H1 (cell line): ENCODE data around the gene INTS7. TPM values are rescaled to one million over a fixed set of nuclear protein-coding genes. Genes with fewer than 3 reads are reported as not detected.

Source experiments
- CTCF ChIA-PET: fragments of 300-600 bp; sonication (Branson Sonifier 250); formaldehyde crosslinking; loops from one replicate; lab custom pipeline; 2021; ENCODE audit not compliant: partially characterized antibody; lab: Charles Lee
- POLR2A ChIA-PET: fragments of 300-600 bp; sonication (Branson Sonifier 250); formaldehyde crosslinking; loops from one replicate; lab custom pipeline; 2021; ENCODE audit warnings: inconsistent platforms; ENCODE audit not compliant: partially characterized antibody; lab: Charles Lee
- DNase-seq, 2 experiments: peaks; one replicate each; pipeline versions ENCODE4 v3.0.0 to v3.0.0-alpha.2; 2010 to 2022; ENCODE audit warnings: low spot score in 2 of 2, low read depth in 1 of 2, mixed read lengths in 1 of 2
- FAIRE-seq: peaks from 2 replicates; lab custom pipeline; 2011; peaks lifted over from hg19 to GRCh38; lab: Jason Lieb, UNC
- H2AFZ ChIP-seq: 2 replicates; pipeline ENCODE4 v1.8.1; 2012; ENCODE audit warnings: low read length, inconsistent platforms
- H2AK5ac ChIP-seq: 2 replicates; pipeline ENCODE4 v1.6.1; 2013; ENCODE audit warnings: low read depth, low read length
- H2BK120ac ChIP-seq: replicated peaks from 2 replicates; pipeline ENCODE3; 2013; ENCODE audit warnings: low read depth, low read length, inconsistent platforms
- H2BK12ac ChIP-seq: 2 replicates; pipeline ENCODE4 v1.6.1; 2013; ENCODE audit warnings: low read depth, low read length
- H2BK15ac ChIP-seq: 2 replicates; pipeline ENCODE4 v1.6.1; 2013; ENCODE audit warnings: low read length
- H2BK20ac ChIP-seq: 2 replicates; pipeline ENCODE4 v1.6.1; 2013; ENCODE audit warnings: low read length
- H2BK5ac ChIP-seq: 2 replicates; pipeline ENCODE4 v1.6.1; 2013; ENCODE audit warnings: low read depth, low read length
- H3K14ac ChIP-seq: 2 replicates; pipeline ENCODE4 v1.6.1; 2013; ENCODE audit warnings: inconsistent platforms; ENCODE audit not compliant: insufficient read length
- H3K18ac ChIP-seq: 2 replicates; pipeline ENCODE4 v1.6.1; 2013; ENCODE audit warnings: low read length; ENCODE audit errors: extremely low read depth
- H3K23ac ChIP-seq: 2 replicates; pipeline ENCODE4 v1.6.1; 2013; ENCODE audit warnings: inconsistent platforms; ENCODE audit not compliant: insufficient read length
- H3K23me2 ChIP-seq: 2 replicates; pipeline ENCODE4 v1.6.1; 2013; ENCODE audit warnings: low read depth, low read length
- H3K27ac ChIP-seq: 2 replicates; pipeline ENCODE4 v1.6.1; 2011; ENCODE audit warnings: low read depth, low read length, inconsistent platforms
- H3K27me3 ChIP-seq, 4 experiments: replicated peaks in 1 of 4; 1 replicate in 1 of 4; 2 replicates in 3 of 4; pipeline versions ENCODE4 v1.6.1 to v1.8.1; 2011 to 2013; ENCODE audit warnings: low read length in 3 of 4, mild to moderate bottlenecking in 3 of 4, inconsistent platforms in 2 of 4, mixed read lengths in 2 of 4, moderate library complexity in 1 of 4; ENCODE audit not compliant: control insufficient read depth in 3 of 4, insufficient read depth in 3 of 4; ENCODE audit errors: extremely low read depth in 1 of 4
- H3K36me3 ChIP-seq, 4 experiments: 2 replicates each; pipeline versions ENCODE4 v1.6.1 to v1.8.1; 2011 to 2013; ENCODE audit warnings: mild to moderate bottlenecking in 4 of 4, low read length in 3 of 4, moderate library complexity in 2 of 4, control low read depth in 1 of 4, inconsistent platforms in 1 of 4; ENCODE audit not compliant: insufficient read depth in 4 of 4, control insufficient read depth in 2 of 4
- H3K4ac ChIP-seq: replicated peaks from 2 replicates; pipeline ENCODE3; 2013; ENCODE audit warnings: low read length, low read depth, mixed read lengths, inconsistent platforms; ENCODE audit not compliant: insufficient read length
- H3K4me1 ChIP-seq, 4 experiments: replicated peaks in 1 of 4; 1 replicate in 1 of 4; 2 replicates in 3 of 4; pipeline versions ENCODE4 v1.6.1 to v1.8.1; 2011 to 2013; ENCODE audit warnings: low read length in 3 of 4, inconsistent platforms in 2 of 4, mixed read lengths in 1 of 4; ENCODE audit not compliant: insufficient read depth in 4 of 4, control insufficient read depth in 3 of 4
- H3K4me2 ChIP-seq, 2 experiments: 2 replicates each; pipeline versions ENCODE4 v1.6.1 to v1.8.1; 2011 to 2013; ENCODE audit warnings: low read depth in 2 of 2, low read length in 2 of 2, control low read depth in 1 of 2, inconsistent platforms in 1 of 2, mild to moderate bottlenecking in 1 of 2; ENCODE audit not compliant: insufficient read depth in 1 of 2
- H3K4me3 ChIP-seq, 4 experiments: fragments of 200-600, 300-600 bp in 1 of 4; sonication (generic), shearing (Covaris generic), sonication (Bioruptor Twin) in 1 of 4; 2 replicates each; pipeline versions ENCODE4 v1.5.1 to v1.8.1; 2011 to 2016; ENCODE audit warnings: low read length in 4 of 4, low read depth in 3 of 4, control low read depth in 2 of 4, inconsistent platforms in 2 of 4, mild to moderate bottlenecking in 2 of 4, mixed read lengths in 1 of 4, moderate library complexity in 1 of 4; ENCODE audit not compliant: insufficient read depth in 2 of 4; ENCODE audit errors: extremely low read depth in 1 of 4
- H3K56ac ChIP-seq: replicated peaks from 2 replicates; pipeline ENCODE3; 2013; ENCODE audit warnings: low read depth, mild to moderate bottlenecking, mixed read lengths, low read length, inconsistent platforms; ENCODE audit not compliant: insufficient read length
- H3K79me1 ChIP-seq: 2 replicates; pipeline ENCODE4 v1.6.1; 2013; ENCODE audit warnings: low read depth, low read length, control low read depth
- H3K79me2 ChIP-seq, 2 experiments: 2 replicates each; pipeline versions ENCODE4 v1.6.1 to v1.8.1; 2012 to 2013; ENCODE audit warnings: low read length in 2 of 2, mild to moderate bottlenecking in 2 of 2, inconsistent platforms in 1 of 2; ENCODE audit not compliant: insufficient read depth in 2 of 2, control insufficient read depth in 1 of 2
- H3K9ac ChIP-seq, 4 experiments: replicated peaks in 1 of 4; 1 replicate in 1 of 4; 2 replicates in 3 of 4; pipeline versions ENCODE4 v1.6.1 to v1.8.1; 2011 to 2013; ENCODE audit warnings: low read depth in 3 of 4, low read length in 3 of 4, control low read depth in 2 of 4, mild to moderate bottlenecking in 2 of 4, moderate library complexity in 2 of 4, inconsistent platforms in 1 of 4; ENCODE audit errors: extremely low read depth in 1 of 4
- H3K9me3 ChIP-seq, 2 experiments: 2 replicates each; pipeline versions ENCODE4 v1.6.1 to v1.8.1; 2012 to 2013; ENCODE audit warnings: mild to moderate bottlenecking in 2 of 2, moderate library complexity in 2 of 2, control low read depth in 1 of 2, inconsistent platforms in 1 of 2, low read depth in 1 of 2, low read length in 1 of 2, mixed read lengths in 1 of 2; ENCODE audit not compliant: insufficient read depth in 2 of 2
- H4K20me1 ChIP-seq, 2 experiments: replicated peaks in 1 of 2; 2 replicates each; pipeline versions ENCODE3 to v1.8.1; 2011 to 2013; ENCODE audit warnings: inconsistent platforms in 2 of 2, low read length in 2 of 2, mild to moderate bottlenecking in 1 of 2; ENCODE audit not compliant: insufficient read depth in 2 of 2, control insufficient read depth in 1 of 2
- H4K5ac ChIP-seq: 2 replicates; pipeline ENCODE4 v1.6.1; 2013; ENCODE audit warnings: low read length, low read depth, mixed read lengths, inconsistent platforms; ENCODE audit not compliant: insufficient read length
- H4K8ac ChIP-seq: 2 replicates; pipeline ENCODE4 v1.8.0; 2013; ENCODE audit warnings: mild to moderate bottlenecking, moderate library complexity, low read length, inconsistent platforms; ENCODE audit not compliant: insufficient read depth; ENCODE audit errors: extremely low read depth
- H4K91ac ChIP-seq: replicated peaks from 2 replicates; pipeline ENCODE3; 2013; ENCODE audit warnings: low read length, mixed read lengths, inconsistent platforms; ENCODE audit not compliant: insufficient read length
- ATF2 ChIP-seq: IDR thresholded peaks from 2 replicates; pipeline ENCODE4 v1.6.1; 2012; ENCODE audit warnings: low read length, inconsistent platforms
- BCL11A ChIP-seq, 2 experiments: IDR thresholded peaks; one replicate each; pipeline ENCODE4 v1.6.1; 2011; ENCODE audit warnings: low read depth in 2 of 2, low read length in 2 of 2, mild to moderate bottlenecking in 2 of 2
- CHD2 ChIP-seq: IDR thresholded peaks from 2 replicates; pipeline ENCODE4 v1.6.1; 2012; ENCODE audit warnings: low read length, improper control_type of control experiment
- CREB1 ChIP-seq: IDR thresholded peaks from 2 replicates; pipeline ENCODE4 v1.6.1; 2012; ENCODE audit warnings: inconsistent platforms
- GABPA ChIP-seq: IDR thresholded peaks from 2 replicates; pipeline ENCODE4 v1.6.1; 2011; ENCODE audit warnings: mild to moderate bottlenecking, low read length, moderate library complexity, borderline replicate concordance; ENCODE audit not compliant: insufficient read depth
- GTF2F1 ChIP-seq: IDR thresholded peaks from 2 replicates; pipeline ENCODE4 v1.6.1; 2012; ENCODE audit warnings: low read depth, low read length, improper control_type of control experiment, borderline replicate concordance
- JUN ChIP-seq: IDR thresholded peaks from 2 replicates; pipeline ENCODE4 v1.6.1; 2011; ENCODE audit warnings: low read depth, mild to moderate bottlenecking, improper control_type of control experiment, low read length
- PHF8 ChIP-seq: fragments of 200-600 bp; sonication (generic); conservative IDR thresholded peaks from 2 replicates; pipeline ENCODE4 v1.7.1; 2012; ENCODE audit warnings: low read depth, mild to moderate bottlenecking, inconsistent platforms, low read length, moderate library complexity
- RBBP5 ChIP-seq: IDR thresholded peaks from 2 replicates; pipeline ENCODE4 v1.7.1; 2012; ENCODE audit warnings: low read depth, mild to moderate bottlenecking, inconsistent platforms, low read length, moderate library complexity, borderline replicate concordance
- SP2 ChIP-seq: IDR thresholded peaks from 2 replicates; pipeline ENCODE4 v1.6.1; 2012; ENCODE audit warnings: mild to moderate bottlenecking, low read length, inconsistent platforms
- TCF12 ChIP-seq: IDR thresholded peaks from 2 replicates; pipeline ENCODE4 v1.6.1; 2011; ENCODE audit warnings: low read depth, mild to moderate bottlenecking, low read length
- TEAD4 ChIP-seq: IDR thresholded peaks from 2 replicates; pipeline ENCODE4 v1.6.1; 2012; ENCODE audit warnings: low read depth, low read length, inconsistent platforms, mixed read lengths
- WGBS, 2 experiments: shearing (Covaris generic) in 1 of 2; methylation state at CpG; one replicate each; pipeline versions ENCODE4 v1.1.6 to v1.1.7; 2013 to 2015; ENCODE audit warnings: low lambda C conversion rate in 2 of 2, mixed read lengths in 2 of 2, inconsistent platforms in 1 of 2, low coverage in 1 of 2, missing lambda C conversion rate in 1 of 2; ENCODE audit not compliant: insufficient replicate concordance in 2 of 2, insufficient coverage in 1 of 2, insufficient read length in 1 of 2; ENCODE audit errors: extremely low coverage in 1 of 2, missing lambda C conversion rate in 1 of 2; 5-methylcytosine and 5-hydroxymethylcytosine counted together
- polyA plus RNA-seq, 7 experiments: library from polyadenylated mRNA; depleted of rRNA in 3 of 7; stranded (reverse) in 5 of 7; unstranded in 2 of 7; fragments of >200 nt in 5 of 7; fragments of 200-250 nt in 2 of 7; gene quantifications; 1 replicate in 5 of 7; 2 replicates in 1 of 7; 4 replicates in 1 of 7; pipeline versions ENCODE4 v1.2.1 to v1.2.3, GENCODE V29; 2011 to 2013; ENCODE audit warnings: missing spikeins in 2 of 7, mixed read lengths in 2 of 7
- total RNA-seq: library from RNA; stranded (reverse); fragmentation: NEBNext Ultra II Directional; extraction: Animal tissue kit (Norgen Biotek cat#: 25700); gene quantifications from 2 replicates; pipeline ENCODE4 v1.2.1, GENCODE V29; 2021

The INTS7 gene
- total and polyA plus RNA-seq, 2 of the 8 experiments (the other 6 are each of a cell fraction or from before 2014, with no cell fraction given), result 15.2 to 22.4 TPM

- peaks cover 25 to 72% (median 51%) of the 10 kb centered on the region in 4 experiments for H3K36me3 ChIP-seq
- H3K18ac ChIP-seq, result no peak overlapping the region
- no peak overlapping the region for H2BK5ac ChIP-seq
- WGBS, 2 experiments, result 90% methylated on average over 2 of the region's 2 CpGs; no CpG with 5 or more reads in 1 of the 2 experiments
- no peak overlapping the region for H2AK5ac ChIP-seq
- H3K27ac ChIP-seq, result no peak overlapping the region
- H4K91ac ChIP-seq, result no peak overlapping the region
- H3K4me1 ChIP-seq, result no peaks in the 10 kb centered on the region
- H3K14ac ChIP-seq, result no peak overlapping the region
- CTCF ChIA-PET, result interaction anchor here (1.0 to 1.4 kb wide), 2 partner anchors 12 to 209 kb away, joined by 3 to 7 read pairs; no protein-coding TSS in a partner anchor
- H3K23ac ChIP-seq, result no peak overlapping the region
- no peak overlapping the region for H4K5ac ChIP-seq
- H3K56ac ChIP-seq, result no peak overlapping the region
- H3K23me2 ChIP-seq, result no peaks in the 10 kb centered on the region; the same call in 1 of the 2 replicates
- no peak overlapping the region for H2BK12ac ChIP-seq
- H3K79me2 ChIP-seq, result no peaks in the 10 kb centered on the region
- DNase-seq (no peak), FAIRE-seq (no peak)
- H3K9ac ChIP-seq, result no peak overlapping the region
- POLR2A ChIA-PET, result no interaction called here
- peaks cover 0 to 2% of the 10 kb centered on the region in 2 experiments for H4K20me1 ChIP-seq
- H3K9me3 ChIP-seq, result no peaks in the 10 kb centered on the region
- no peak overlapping the region for H2BK20ac ChIP-seq
- H3K4ac ChIP-seq, result no peak overlapping the region
- H3K4me3 ChIP-seq, result no peak overlapping the region
- H2BK120ac ChIP-seq, result no peak overlapping the region
- no peak overlapping the region for H2BK15ac ChIP-seq
- no peak overlapping the region for H3K4me2 ChIP-seq
- H2AFZ ChIP-seq, result no peak overlapping the region
- H4K8ac ChIP-seq, result no peak overlapping the region
- no peaks in the 10 kb centered on the region for H3K27me3 ChIP-seq
- H3K79me1 ChIP-seq, result no peaks in the 10 kb centered on the region; the same call in 1 of the 2 replicates
- TF ChIP-seq TCF12, result no peak
- no peak for TF ChIP-seq ATF2
- no peak for TF ChIP-seq CHD2
- TF ChIP-seq JUN, result no peak
- TF ChIP-seq BCL11A (IDR thresholded peaks at IDR 0.05; ENCODE audit: low read depth in 2 of 2, low read length in 2 of 2), result no peak
- no peak for TF ChIP-seq RBBP5
- TF ChIP-seq SP2, result no peak
- TF ChIP-seq GABPA, result no peak
- TF ChIP-seq GTF2F1, result no peak
- TF ChIP-seq PHF8, result no peak
- TF ChIP-seq CREB1, result no peak
- no peak for TF ChIP-seq TEAD4
Measured at GRCh38 chr1:212082765-212083406, 47.5 kb upstream of the INTS7 start.
